WTC11 (cell line): ENCODE measurements around the gene RPL9. TPM values are rescaled to one million over a fixed set of nuclear protein-coding genes. Genes with fewer than 3 reads are reported as not detected.

Experiments
- ATAC-seq: fragments of 200-7000 bp; cut with Tn5 transposase; 2 replicates; pipeline ENCODE4 v1.10.0; 2021; ENCODE audit warnings: mild to moderate bottlenecking, moderate library complexity
- CTCF ChIA-PET: fragments of 300-600 bp; sonication (Branson Sonifier 250); formaldehyde crosslinking; loops from one replicate; lab custom pipeline; 2021; ENCODE audit warnings: antibody characterized with exemption; lab: Charles Lee
- POLR2A ChIA-PET: fragments of 350-600 bp; sonication (Branson Sonifier 250); formaldehyde crosslinking; loops from one replicate; lab custom pipeline; 2021; ENCODE audit warnings: antibody characterized with exemption; lab: Charles Lee
- DNase-seq: peaks from one replicate; pipeline ENCODE4 v3.0.0; 2021; ENCODE audit warnings: low spot score
- H3K27ac Mint-ChIP-seq: 2 replicates; pipeline ENCODE4 v1.8.0; 2021; ENCODE audit warnings: mixed read lengths
- H3K27me3 Mint-ChIP-seq: 2 replicates; pipeline ENCODE4 v1.8.0; 2021; ENCODE audit warnings: low read depth, mild to moderate bottlenecking, moderate library complexity, mixed read lengths
- H3K36me3 Mint-ChIP-seq: 2 replicates; pipeline ENCODE4 v1.8.0; 2021; ENCODE audit warnings: mixed read lengths
- H3K4me1 Mint-ChIP-seq: 2 replicates; pipeline ENCODE4 v1.8.0; 2022; ENCODE audit warnings: mixed read lengths
- H3K4me3 Mint-ChIP-seq: 2 replicates; pipeline ENCODE4 v1.8.0; 2021; ENCODE audit warnings: mild to moderate bottlenecking, moderate library complexity, mixed read lengths
- H3K9me3 Mint-ChIP-seq: 2 replicates; pipeline ENCODE4 v1.8.0; 2021; ENCODE audit warnings: mixed read lengths
- CDX4 ChIP-seq: fragments of 250-450 bp; sonication (Bioruptor Pico); IDR thresholded peaks from 2 replicates; pipeline ENCODE4 v1.9.0; 2021; ENCODE audit warnings: moderate library complexity, mild to moderate bottlenecking, inconsistent platforms, borderline replicate concordance
- E2F1 ChIP-seq: sonication (generic); formaldehyde crosslinking; IDR thresholded peaks from 2 replicates; pipeline ENCODE4 v1.8.0; 2022; ENCODE audit warnings: mild to moderate bottlenecking, missing genetic modification reagents
- E2F5 ChIP-seq: sonication (generic); formaldehyde crosslinking; IDR thresholded peaks from 2 replicates; pipeline ENCODE4 v1.8.1; 2022; ENCODE audit warnings: mild to moderate bottlenecking, moderate library complexity, missing genetic modification reagents
- GABPB1 ChIP-seq: sonication (generic); formaldehyde crosslinking; IDR thresholded peaks from 2 replicates; pipeline ENCODE4 v1.8.1; 2023; ENCODE audit warnings: mild to moderate bottlenecking, missing genetic modification reagents
- GRHL2 ChIP-seq: fragments of 250-450 bp; sonication (Bioruptor Pico); IDR thresholded peaks from 2 replicates; pipeline ENCODE4 v1.8.0; 2022; ENCODE audit warnings: mild to moderate bottlenecking, moderate library complexity; ENCODE audit not compliant: insufficient replicate concordance, severe bottlenecking
- GTF2I ChIP-seq: fragments of 250-450 bp; sonication (Bioruptor Pico); conservative IDR thresholded peaks from 2 replicates; pipeline ENCODE4 v1.4.0; 2021; ENCODE audit warnings: mild to moderate bottlenecking
- HMGXB4 ChIP-seq: sonication (generic); formaldehyde crosslinking; IDR thresholded peaks from 2 replicates; pipeline ENCODE4 v1.8.1; 2023; ENCODE audit warnings: mild to moderate bottlenecking, moderate library complexity, missing genetic modification reagents
- NR3C1 ChIP-seq: sonication (generic); formaldehyde crosslinking; conservative IDR thresholded peaks from 2 replicates; pipeline ENCODE4 v1.8.1; 2023; ENCODE audit warnings: low read depth, mild to moderate bottlenecking, missing genetic modification reagents
- PRDM15 ChIP-seq: sonication (generic); formaldehyde crosslinking; IDR thresholded peaks from 2 replicates; pipeline ENCODE4 v1.8.0; 2022; ENCODE audit warnings: missing genetic modification reagents
- PREB ChIP-seq: sonication (generic); formaldehyde crosslinking; IDR thresholded peaks from 2 replicates; pipeline ENCODE4 v1.8.1; 2022; ENCODE audit warnings: mild to moderate bottlenecking, missing genetic modification reagents, moderate library complexity, borderline replicate concordance
- STAT6 ChIP-seq: sonication (generic); formaldehyde crosslinking; conservative IDR thresholded peaks from 2 replicates; pipeline ENCODE4 v1.8.1; 2023; ENCODE audit warnings: mild to moderate bottlenecking, low read depth, missing genetic modification reagents, moderate library complexity
- TEAD4 ChIP-seq: sonication (generic); formaldehyde crosslinking; IDR thresholded peaks from 2 replicates; pipeline ENCODE4 v1.8.0; 2022; ENCODE audit warnings: mild to moderate bottlenecking, missing genetic modification reagents
- USF1 ChIP-seq: sonication (generic); formaldehyde crosslinking; IDR thresholded peaks from 2 replicates; pipeline ENCODE4 v1.8.0; 2022; ENCODE audit warnings: mild to moderate bottlenecking, missing genetic modification reagents
- ZBTB21 ChIP-seq: sonication (generic); formaldehyde crosslinking; IDR thresholded peaks from 2 replicates; pipeline ENCODE4 v1.8.1; 2023; ENCODE audit warnings: mild to moderate bottlenecking, missing genetic modification reagents, borderline replicate concordance
- ZNF232 ChIP-seq: sonication (generic); formaldehyde crosslinking; IDR thresholded peaks from 2 replicates; pipeline ENCODE4 v1.8.0; 2022; ENCODE audit warnings: mild to moderate bottlenecking, missing genetic modification reagents
- ZNF425 ChIP-seq: fragments of 250-450 bp; sonication (Bioruptor Pico); conservative IDR thresholded peaks from 2 replicates; pipeline ENCODE4 v1.9.0; 2021; ENCODE audit warnings: mild to moderate bottlenecking
- ZSCAN18 ChIP-seq: fragments of 250-450 bp; sonication (Bioruptor Pico); IDR thresholded peaks from 2 replicates; pipeline ENCODE4 v2.1.2; 2022; ENCODE audit warnings: mild to moderate bottlenecking, moderate library complexity
- total RNA-seq: library from RNA; stranded (reverse); gene quantifications from 3 replicates; pipeline ENCODE4 v1.2.3, GENCODE V29; 2021

RPL9 gene
- total RNA-seq, 1 experiment from 2014 or later, result 1,191 TPM

- H3K27ac Mint-ChIP-seq, result no peak overlapping the region
- H3K9me3 Mint-ChIP-seq, result no peaks in the 10 kb centered on the region
- H3K4me3 Mint-ChIP-seq, result no peak overlapping the region
- H3K4me1 Mint-ChIP-seq, result no peaks in the 10 kb centered on the region
- ATAC-seq, result no peak
- no peak for TF ChIP-seq NR3C1 (CRISPR knock-in tag)
- H3K27me3 Mint-ChIP-seq, result no peaks in the 10 kb centered on the region
- no peak for DNase-seq
- H3K36me3 Mint-ChIP-seq, result peaks cover 10% of the 10 kb centered on the region
- ChIA-PET POLR2A (no interaction called here), CTCF (no interaction called here)
Measured at GRCh38 chr4:39494354-39494753, 35.6 kb upstream of the RPL9 start.

GRCh38 chr4:39490322-39490721 is 31.6 kb upstream of the RPL9 start:
- DNase-seq, result no peak
- no peak for ATAC-seq
- ChIA-PET CTCF (interaction anchor here (2.0 kb wide), 1 partner anchor 21 kb away, joined by 7 read pairs; no protein-coding TSS in a partner anchor), POLR2A (no interaction called here)
- no peaks in the 10 kb centered on the region for H3K27me3 Mint-ChIP-seq
- H3K27ac Mint-ChIP-seq, result no peak overlapping the region
- no peak overlapping the region for H3K4me3 Mint-ChIP-seq
- no peaks in the 10 kb centered on the region for H3K36me3 Mint-ChIP-seq
- no peaks in the 10 kb centered on the region for H3K4me1 Mint-ChIP-seq
- H3K9me3 Mint-ChIP-seq, result no peaks in the 10 kb centered on the region
- TF ChIP-seq GTF2I (CRISPR knock-in tag), result no peak
- TF ChIP-seq STAT6, result no peak
- no peak for TF ChIP-seq E2F5 (CRISPR knock-in tag)
- TF ChIP-seq ZNF232 (CRISPR knock-in tag), result no peak
- TF ChIP-seq GABPB1 (CRISPR knock-in tag), result no peak
- TF ChIP-seq ZNF425, result no peak
- no peak for TF ChIP-seq HMGXB4
- no peak for TF ChIP-seq CDX4 (CRISPR knock-in tag)
- TF ChIP-seq ZSCAN18, result no peak
- no peak for TF ChIP-seq E2F1
- TF ChIP-seq TEAD4, result no peak
- no peak for TF ChIP-seq USF1 (CRISPR knock-in tag)
- TF ChIP-seq PRDM15 (CRISPR knock-in tag), result no peak
- no peak for TF ChIP-seq PREB (CRISPR knock-in tag)
- TF ChIP-seq ZBTB21, result no peak
- TF ChIP-seq GRHL2 (CRISPR knock-in tag), result no peak
